ENCODE measurements around the gene GPATCH3.

GRCh38 chr1:26889551-26890466 lies 10.5 kb downstream of the GPATCH3 start, which contains the start of gene GPN2:
- TF ChIP-seq CTCF (IDR thresholded peaks at IDR 0.05; ENCODE audit: control extremely low read depth in 1 of 3, insufficient read depth in 1 of 3, low read depth in 1 of 3, low read length in 3 of 3) = no peak
- peak; percentile 31; the same call in 1 of the 2 replicates for TF ChIP-seq YY1 (IDR thresholded peaks at IDR 0.05; ENCODE audit: low read depth, low read length)
- TF ChIP-seq BCL11A (IDR thresholded peaks at IDR 0.05; ENCODE audit: low read depth in 2 of 2, low read length in 2 of 2) = no peak
- no peak; the same call in 1 of the 2 replicates for TF ChIP-seq MAX (IDR thresholded peaks at IDR 0.05)
- no peak for TF ChIP-seq USF2 (IDR thresholded peaks at IDR 0.05; ENCODE audit: low read length)
- TF ChIP-seq KDM4A (IDR thresholded peaks at IDR 0.05; ENCODE audit: low read depth, low read length, severe bottlenecking) = peak; percentile 84
- TF ChIP-seq EZH2 (IDR thresholded peaks at IDR 0.05; ENCODE audit: low read depth, low read length, severe bottlenecking) = no peak
- peak; percentile 74 to 84 for TF ChIP-seq POLR2A (IDR thresholded peaks at IDR 0.05; ENCODE audit: control extremely low read depth in 1 of 2, low read depth in 2 of 2, low read length in 2 of 2)
- TF ChIP-seq ATF2 (IDR thresholded peaks at IDR 0.05; ENCODE audit: low read length) = no peak
- peak; percentile 83 for TF ChIP-seq POLR2AphosphoS5 (IDR thresholded peaks at IDR 0.05; ENCODE audit: low read depth, low read length)
- no peak for TF ChIP-seq RAD21 (IDR thresholded peaks at IDR 0.05 in 1 of 2, conservative IDR thresholded peaks at IDR 0.05 in 1 of 2; ENCODE audit: low read depth in 2 of 2, low read length in 2 of 2)
- TF ChIP-seq BRCA1 (IDR thresholded peaks at IDR 0.05; ENCODE audit: low read depth, low read length) = no peak
- TF ChIP-seq CHD1 (IDR thresholded peaks at IDR 0.05; ENCODE audit: low read depth, low read length) = no peak

Measured in H1 (cell line).